HK-2 (cell line): ENCODE results near the gene TPH2.

Experiments
- DNase-seq: peaks from one replicate; pipeline ENCODE4 v3.0.0-alpha.2; 2018; ENCODE audit not compliant: unreplicated experiment

Gene TPH2

DNA sequence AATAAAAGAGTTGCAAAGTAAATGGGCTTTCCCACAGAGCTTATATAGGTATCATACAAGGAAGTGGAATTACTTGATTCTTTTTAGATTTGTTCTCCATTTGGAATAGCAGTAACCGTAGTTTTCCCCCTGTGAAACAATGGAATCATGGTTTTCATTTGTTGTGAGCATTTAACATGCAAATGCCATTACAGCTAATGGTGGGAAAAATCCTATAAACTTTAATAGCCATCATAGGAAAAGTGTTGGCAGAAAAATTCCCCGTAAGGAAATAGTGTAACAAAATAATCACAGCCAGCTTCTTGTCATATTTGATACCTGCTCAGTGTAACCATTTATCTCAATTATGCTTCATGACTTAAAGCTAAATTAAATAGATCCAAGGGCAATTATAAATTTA, 95.3 kb downstream of the TPH2 start:
- DNase-seq, result no peak

DNA sequence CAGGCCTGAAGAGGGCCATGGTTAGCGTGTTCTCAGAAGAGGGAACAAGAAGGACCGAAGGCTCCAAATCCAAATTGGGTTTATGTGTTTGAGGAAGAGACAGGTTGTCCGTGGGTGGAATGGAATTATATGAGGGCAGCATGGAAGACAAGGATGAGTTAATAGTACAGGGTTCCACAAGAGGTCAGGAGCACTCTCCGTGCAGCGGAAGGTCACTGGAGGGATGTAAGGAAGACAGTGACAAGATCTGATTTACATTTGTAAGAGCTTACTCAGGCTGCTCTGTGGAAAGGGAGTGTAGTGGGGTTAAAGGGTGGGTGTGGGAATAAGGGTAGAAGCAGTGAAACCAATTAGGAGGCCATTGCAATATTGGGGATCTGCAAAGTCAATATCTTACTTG, 97.0 kb downstream of the TPH2 start:
- no peak for DNase-seq

DNA sequence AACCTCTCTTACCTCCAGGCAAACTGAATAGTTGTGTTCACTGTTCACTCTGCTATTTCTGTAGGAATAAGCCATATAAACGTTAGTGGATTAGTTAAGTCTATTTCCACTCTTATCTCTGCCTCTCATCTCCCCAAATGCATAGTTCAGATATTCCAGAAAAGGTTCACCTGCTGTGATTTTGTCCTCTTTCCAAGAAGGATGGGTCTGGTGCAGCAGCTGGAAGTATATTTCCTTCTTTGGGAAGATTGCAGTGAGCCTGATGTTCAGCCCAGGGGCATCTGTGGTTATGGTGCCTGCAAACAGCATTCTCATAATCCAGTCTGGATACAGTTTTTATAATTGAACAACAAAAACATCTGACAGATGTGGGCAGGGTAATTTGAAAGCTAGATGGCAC, 97.7 kb downstream of the TPH2 start:
- no peak for DNase-seq

DNA sequence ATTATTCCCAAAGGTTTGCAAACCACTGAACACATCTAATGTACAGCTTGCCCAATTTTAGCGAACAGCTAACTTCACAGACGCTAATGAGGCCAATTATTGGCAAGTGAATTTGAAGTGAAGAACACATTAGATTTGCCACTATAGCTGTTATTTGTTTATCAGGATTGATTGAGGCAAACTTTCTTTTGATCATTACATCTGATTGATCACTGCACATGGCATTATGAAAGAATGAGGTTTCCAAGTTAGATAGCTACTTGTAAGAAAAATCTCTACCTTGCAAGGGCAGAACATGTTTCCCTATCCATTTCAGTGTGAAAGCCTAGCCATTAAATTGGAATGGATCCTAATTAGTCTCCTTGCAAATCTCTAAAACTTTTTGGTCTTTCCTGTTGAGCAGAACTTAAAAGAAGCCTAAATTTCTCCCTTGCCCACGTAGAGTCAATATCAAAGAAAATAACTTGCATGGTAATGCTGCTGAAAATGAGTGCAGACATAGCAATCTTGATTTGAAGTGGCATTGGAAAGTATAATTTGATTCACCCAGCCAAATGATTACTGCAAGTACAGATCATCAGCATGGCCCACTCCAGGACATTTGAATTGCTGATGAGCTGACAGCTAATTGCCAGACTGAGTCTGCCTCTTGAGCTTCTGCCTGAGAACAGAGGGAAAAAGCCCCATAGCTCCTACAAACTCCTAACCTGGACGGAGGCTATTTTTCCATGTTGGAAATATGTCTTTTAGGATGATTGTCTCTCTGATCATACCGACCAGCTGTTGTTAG, 98.6 kb downstream of the TPH2 start:
- no peak for DNase-seq

DNA sequence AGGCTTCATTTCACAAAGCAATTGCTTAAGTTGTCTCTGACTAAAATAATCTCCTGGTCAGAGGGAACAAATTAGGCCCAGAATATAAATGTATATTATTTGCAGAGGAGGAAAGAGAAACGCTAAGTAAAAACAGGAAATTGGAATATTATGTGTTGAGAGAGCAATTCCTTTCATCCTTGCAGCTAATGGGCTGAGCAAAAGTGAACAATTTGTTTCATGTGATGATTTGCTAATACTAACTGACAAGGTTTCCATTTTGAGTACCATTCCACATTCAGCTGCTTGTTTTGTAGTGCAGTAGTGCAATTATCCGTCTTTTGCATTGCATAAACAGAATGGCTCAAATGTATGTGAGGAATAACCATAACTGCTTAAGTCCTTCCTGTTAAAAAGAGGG, 103.2 kb downstream of the TPH2 start:
- DNase-seq, result no peak

DNA sequence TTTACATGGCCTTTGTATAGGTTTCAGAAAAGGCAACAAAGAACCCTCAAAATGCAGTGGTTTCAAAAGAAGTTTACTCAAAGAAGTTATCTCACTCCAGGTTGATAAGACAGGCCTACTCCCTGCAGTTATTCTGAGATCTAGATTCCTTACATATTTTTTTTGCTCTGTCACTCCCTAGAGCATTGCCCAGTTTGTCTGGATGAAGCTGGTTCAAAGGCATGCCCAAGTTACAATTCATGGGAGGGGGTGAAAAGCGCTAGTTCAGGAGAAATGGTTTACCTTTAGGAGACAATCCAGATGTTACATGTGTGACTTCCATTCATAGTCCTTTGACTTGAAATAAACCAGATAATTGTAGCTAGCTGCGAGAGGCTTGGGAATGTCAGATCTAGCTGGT, 115.0 kb downstream of the TPH2 start:
- no peak for DNase-seq

DNA sequence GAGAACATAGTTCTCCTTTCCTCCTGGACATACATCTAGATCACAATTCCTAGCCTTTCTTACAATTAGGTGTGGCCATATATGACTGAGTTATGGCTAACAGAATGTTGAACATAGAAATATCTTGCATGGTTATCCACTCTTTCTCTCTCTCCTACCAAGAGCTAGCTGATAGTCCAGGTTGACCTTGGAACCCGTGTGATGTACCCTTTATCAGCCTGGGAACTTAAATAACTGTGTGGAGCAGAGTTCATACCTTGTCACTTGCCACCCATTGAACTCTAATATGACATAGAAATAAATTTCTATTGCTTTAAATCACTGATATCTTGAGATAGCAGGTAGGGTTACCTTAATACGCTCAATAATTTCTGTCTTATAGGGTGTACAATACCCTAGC, 115.9 kb downstream of the TPH2 start:
- DNase-seq, result no peak

DNA sequence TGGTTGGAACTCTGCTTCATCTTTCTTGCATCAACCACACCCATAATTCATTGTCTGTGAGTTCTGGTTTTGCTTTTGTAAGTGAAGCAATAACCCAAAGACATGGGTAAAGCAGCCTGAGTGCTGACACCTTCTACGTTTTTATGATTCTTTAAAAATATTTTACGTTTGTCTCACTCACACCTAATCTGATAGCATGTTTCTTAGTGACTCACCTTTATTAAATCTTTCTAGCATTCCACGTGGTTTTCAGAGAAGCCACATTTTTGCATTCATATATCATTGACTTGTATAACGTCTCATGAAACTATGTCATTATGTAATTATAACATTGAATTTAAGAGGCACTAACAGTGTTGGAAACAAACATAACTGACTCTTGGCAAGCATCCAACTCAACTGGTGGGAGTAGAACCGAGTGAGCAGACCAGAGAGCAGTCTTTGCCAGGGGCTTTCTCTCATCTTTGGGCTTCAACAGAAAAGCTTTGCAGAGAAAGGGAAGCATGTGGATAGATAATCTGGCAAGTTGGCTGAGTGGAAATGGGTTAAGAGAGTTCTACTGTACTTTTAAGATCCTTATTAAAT, 118.8 kb downstream of the TPH2 start:
- DNase-seq, result no peak

DNA sequence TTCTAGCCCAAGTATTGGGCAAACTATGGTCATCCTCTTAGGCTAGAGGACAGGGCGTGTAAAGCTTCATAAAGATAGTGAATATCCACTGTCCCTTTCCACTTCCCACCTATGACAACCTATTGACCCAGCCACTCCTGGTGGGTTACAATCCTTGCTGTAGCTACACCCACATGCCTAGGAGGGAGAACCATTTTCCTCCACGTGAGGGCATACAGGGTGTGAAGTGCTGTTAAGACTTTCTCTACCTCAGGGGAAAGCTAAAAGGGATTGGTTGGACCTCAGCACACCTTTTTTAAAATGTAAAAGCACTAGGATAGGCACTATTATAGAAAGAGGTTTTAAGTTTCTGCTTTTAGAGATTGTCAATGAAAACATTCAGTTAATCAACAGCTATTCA, 124.4 kb downstream of the TPH2 start:
- no peak for DNase-seq

DNA sequence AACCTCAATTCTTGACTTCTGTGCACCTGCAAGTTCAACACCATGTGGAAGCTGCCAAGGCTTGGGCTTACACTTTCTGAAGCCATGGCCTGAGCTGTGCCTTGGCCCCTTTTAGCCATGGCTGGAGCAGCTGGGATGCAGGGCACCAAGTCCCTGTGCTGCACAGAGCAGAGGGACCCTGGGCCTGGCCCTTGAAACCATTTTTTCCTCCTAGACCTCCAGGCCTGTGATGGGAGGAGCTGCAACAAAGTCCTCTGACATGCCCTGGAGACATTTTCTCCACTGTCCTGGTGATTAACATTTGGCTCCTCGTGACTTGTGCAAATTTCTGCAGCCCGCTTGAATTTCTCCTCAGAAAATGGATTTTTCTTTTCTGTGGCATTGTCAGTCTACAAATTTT, 132.4 kb downstream of the TPH2 start:
- DNase-seq, result no peak

DNA sequence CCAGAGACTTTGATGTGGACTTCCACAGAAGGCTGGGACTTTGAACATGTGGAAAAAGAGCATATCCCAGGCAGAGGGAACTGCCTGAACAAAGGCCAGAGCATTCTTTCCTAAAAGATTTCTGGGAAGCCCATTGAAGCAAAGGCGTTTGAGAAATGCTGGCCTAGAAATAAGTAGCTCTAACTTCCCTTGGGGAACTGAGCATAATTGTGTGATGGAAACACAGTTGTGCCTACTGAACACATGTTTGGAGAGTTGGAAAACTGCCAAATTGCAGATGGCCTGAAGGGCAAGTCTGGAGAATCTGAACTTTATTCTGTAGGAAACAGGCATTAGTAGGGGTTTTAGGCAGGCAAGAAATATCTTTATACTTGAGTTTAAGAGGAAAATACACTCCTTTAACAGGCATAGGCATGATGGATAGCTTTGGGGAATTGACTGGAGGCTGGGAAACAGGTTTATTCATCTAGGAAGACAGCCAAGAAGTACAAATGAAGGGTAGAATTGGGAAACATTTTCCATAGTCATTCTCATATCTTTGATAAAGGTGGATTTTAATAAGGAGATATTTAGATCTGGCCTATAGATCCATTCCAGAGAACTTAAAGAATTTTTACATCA, 134.1 kb downstream of the TPH2 start:
- DNase-seq, result no peak

DNA sequence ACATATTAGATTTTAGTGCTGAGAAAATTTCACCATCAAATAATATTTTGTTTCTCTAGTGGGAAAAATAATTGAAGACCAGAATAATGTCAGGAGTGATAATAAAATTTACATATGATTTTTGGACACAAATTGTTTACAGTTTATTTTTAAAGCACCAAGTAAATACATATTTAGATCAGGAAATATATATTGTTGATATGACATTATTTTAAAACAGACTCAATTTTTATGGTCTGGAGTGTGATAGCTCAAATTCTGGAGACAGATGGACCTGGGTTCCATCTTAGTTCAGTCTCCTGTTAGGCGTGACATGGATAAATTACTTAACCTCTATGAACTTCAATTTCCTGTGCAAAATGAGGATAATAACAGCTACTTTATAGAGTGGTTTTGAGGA, 135.4 kb downstream of the TPH2 start:
- no peak for DNase-seq

DNA sequence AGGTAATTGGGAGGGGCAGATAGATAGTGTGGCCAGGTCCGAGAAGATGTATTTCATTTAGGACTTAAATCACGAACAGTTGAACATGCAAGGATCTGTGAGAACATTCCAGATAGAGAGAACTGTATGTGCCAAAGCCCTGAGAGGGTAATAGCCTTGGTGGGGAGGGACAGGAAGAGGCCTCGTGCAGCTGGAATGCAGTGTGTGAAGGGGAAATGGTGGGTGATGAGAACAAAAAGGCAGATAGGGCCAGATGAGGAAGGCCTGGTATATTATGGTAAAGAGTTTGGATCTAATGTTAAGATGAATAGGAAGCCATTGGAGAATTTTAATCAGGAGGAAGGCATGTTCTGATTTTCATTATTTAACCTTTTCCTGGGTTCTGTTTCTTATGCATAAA, 136.3 kb downstream of the TPH2 start:
- no peak for DNase-seq

DNA sequence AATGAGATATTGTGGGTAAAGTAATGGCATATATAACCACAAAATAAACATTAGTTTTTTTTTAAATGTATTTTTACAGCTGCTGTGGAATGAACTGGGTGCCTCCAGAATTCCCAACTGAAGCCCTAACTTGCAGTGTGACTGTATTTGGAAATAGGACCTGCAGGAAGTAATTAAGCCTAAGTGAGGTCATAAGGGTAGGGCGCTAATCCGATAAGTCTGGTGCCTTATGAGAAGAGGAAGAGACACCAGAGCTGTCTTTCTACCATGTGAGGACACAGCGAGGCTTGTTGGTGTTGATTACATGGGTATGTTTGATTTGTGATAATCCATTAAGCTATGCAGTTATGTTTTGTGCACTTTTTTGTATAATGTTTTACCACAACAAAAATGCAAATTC, 136.8 kb downstream of the TPH2 start:
- DNase-seq, result no peak

DNA sequence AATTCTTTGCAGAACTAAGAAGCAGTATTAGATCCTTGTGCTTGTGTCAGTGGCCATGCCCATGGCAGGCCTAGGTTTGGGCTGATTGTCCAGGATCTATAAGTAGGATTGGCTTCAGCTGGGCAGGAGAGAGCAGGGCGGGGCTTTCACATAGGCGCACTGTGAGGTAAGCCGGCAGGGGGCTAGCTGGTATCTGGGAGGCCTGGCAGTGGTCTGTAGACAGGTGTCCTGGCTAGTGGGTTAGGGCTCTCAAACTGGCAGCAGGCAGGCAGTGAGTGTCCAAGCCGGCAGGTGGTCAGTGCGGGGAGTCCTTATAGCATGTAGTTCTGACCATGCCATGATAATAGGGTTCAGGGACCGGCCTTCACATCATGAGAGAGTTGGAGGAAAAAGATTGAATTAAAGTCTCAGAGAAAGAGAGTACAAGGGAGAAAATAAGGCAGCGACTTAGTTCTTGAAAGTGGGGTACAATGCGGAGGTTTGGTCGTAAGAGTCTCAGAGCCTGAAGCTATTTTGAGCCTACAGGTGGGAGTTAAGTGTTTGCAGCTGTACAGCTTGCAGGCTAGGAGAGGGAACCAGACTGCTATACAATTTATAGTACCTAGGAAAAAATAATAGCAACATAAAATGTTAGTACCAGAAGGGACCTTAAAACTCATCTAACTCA, 137.4 kb downstream of the TPH2 start:
- DNase-seq, result no peak

DNA sequence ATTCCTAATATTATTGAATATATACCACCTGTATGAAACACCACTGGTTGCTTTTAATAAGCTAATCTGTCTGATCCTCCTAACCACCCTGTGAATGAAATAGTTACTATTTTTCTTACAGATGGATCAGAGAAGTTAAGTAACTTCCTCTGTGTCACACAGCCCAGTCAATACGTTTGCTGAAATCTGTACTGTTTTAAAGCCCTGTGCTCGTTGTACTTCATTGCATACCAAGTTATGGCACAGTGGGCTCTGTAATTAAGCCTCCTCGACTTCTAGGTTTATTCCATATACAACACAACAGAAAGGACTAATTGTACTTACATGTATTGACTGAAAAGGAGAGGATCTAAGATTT, 137.9 kb downstream of the TPH2 start:
- DNase-seq, result no peak

DNA sequence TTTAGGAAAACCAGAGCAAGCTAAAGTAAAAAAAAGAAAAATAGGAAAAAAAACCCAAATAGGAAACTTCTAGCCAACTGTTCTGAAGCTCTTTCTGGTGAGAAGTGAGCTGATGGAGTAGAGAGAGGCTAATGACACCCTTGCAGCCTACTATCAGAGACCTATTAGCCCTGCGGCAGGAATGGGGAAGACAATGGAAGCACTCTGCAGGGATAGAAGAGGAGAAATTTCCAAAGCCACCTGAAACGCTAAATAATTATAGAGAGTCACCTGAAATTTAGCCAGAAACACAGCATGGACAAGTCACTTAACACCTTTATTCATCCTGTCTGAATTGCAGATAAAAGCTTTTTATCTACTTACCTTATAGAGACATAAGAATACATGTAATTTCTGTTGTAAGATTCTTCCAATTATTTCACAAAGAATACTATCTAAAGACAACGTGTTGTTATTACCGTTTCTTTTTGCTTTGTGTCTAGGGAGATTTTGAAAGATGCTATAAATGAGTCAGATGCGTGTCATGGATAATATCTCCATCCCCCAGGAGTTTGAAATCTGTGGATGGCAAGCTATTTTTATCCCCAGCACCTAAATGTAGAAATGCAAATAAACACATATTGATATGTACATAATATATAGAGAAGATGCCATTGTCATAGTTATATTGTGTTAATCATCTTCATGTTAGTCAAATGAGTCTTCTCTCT, 138.6 kb downstream of the TPH2 start:
- no peak for DNase-seq

DNA sequence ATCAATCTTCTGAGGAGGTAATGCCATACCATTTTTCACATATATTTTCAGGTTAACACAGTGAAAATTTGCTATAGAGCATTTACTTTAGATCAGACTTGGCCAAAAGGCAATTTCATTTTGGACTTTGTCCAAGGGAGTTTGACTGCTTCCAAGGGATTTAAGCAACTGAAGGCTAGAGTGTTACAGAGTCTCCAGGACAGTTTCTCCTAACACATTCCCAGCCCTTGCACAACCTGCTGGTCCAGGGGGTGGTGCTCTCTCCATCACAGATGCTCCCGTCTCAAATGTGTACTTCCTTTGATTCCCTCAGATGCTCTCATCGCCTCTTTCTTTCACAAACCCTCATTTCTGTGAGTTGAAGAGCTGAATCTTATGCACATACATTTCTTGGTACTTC, 143.1 kb downstream of the TPH2 start:
- DNase-seq, result no peak
